Fibroblast of mammary gland (primary cell): ENCODE results near the gene LRRC7.

ENCODE experiments used
- DNase-seq: peaks from one replicate; pipeline ENCODE4 v3.0.0-alpha.2; 2010; ENCODE audit warnings: low read depth
- H3K4me3 ChIP-seq: 2 replicates; pipeline ENCODE4 v1.5.1; 2011; ENCODE audit warnings: low read depth, mild to moderate bottlenecking, low read length, moderate library complexity; ENCODE audit not compliant: control insufficient read depth
- TF ChIP-seq, protein P1 (sequence below): conservative IDR thresholded peaks from 2 replicates; pipeline ENCODE4 v1.5.1; 2011; ENCODE audit warnings: low read depth, low read length, inconsistent platforms; ENCODE audit not compliant: control insufficient read depth, insufficient read depth

Gene LRRC7

DNA sequence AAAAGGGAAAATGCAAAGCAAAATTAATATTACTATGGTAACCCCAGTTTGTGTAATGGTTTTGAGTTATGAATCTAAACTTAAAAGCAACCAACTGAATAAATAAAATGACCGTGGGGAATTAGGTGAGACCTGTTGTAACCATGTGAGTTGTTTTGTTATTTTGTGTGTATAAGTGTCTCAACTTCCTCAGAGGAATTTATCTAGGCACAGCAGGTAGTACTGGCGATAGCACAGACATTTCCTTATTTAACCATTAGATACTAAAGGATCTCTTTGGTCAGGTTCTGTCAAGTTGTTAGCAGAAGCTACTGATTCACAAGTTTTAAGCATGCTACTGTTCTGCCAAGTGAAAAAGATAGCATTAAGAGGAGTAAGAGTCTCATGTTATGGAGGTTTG is 39.3 kb upstream of the LRRC7 start:
- no peak overlapping the region for H3K4me3 ChIP-seq

DNA sequence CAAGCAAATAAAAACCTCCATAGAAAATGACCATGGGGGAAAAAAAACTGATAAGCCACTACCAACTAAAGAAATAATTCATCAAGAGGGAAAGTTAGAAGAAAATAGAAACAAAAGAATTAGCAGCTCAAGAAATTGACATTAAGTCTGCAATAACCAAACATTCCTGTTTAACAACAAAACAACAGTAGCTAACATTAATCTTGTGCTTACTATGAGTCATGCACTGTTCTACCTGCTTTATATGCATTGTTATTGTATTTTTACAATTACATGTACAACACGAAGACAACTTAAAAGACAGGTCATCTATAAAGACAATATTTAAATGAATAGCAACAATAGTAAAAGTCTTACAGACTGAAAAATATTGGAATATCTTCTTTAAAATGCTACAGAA is 34.4 kb upstream of the LRRC7 start:
- TF ChIP-seq, protein P1, sequence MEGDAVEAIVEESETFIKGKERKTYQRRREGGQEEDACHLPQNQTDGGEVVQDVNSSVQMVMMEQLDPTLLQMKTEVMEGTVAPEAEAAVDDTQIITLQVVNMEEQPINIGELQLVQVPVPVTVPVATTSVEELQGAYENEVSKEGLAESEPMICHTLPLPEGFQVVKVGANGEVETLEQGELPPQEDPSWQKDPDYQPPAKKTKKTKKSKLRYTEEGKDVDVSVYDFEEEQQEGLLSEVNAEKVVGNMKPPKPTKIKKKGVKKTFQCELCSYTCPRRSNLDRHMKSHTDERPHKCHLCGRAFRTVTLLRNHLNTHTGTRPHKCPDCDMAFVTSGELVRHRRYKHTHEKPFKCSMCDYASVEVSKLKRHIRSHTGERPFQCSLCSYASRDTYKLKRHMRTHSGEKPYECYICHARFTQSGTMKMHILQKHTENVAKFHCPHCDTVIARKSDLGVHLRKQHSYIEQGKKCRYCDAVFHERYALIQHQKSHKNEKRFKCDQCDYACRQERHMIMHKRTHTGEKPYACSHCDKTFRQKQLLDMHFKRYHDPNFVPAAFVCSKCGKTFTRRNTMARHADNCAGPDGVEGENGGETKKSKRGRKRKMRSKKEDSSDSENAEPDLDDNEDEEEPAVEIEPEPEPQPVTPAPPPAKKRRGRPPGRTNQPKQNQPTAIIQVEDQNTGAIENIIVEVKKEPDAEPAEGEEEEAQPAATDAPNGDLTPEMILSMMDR: no peak
- H3K4me3 ChIP-seq: no peak overlapping the region
- DNase-seq: no peak

More for the DNA sequence above, 39.3 kb upstream of the LRRC7 start:
- DNase-seq: no peak
- TF ChIP-seq, protein P1: no peak

- DNase-seq: no peak
- H3K4me3 ChIP-seq: no peak overlapping the region
- TF ChIP-seq, protein P1: no peak
Observed at GRCh38 chr1:69534829-69535228, 32.9 kb upstream of the LRRC7 start.

GRCh38 chr1:69535490-69535889 is 32.2 kb upstream of the LRRC7 start:
- H3K4me3 ChIP-seq: no peak overlapping the region
- TF ChIP-seq, protein P1: no peak
- no peak for DNase-seq

GRCh38 chr1:69540052-69540451 is 27.7 kb upstream of the LRRC7 start:
- TF ChIP-seq, protein P1: no peak
- H3K4me3 ChIP-seq: no peak overlapping the region
- DNase-seq: no peak

- no peak for DNase-seq
- no peak overlapping the region for H3K4me3 ChIP-seq
- TF ChIP-seq, protein P1: no peak
Observed at GRCh38 chr1:69551476-69552324, 16.0 kb upstream of the LRRC7 start.

DNA sequence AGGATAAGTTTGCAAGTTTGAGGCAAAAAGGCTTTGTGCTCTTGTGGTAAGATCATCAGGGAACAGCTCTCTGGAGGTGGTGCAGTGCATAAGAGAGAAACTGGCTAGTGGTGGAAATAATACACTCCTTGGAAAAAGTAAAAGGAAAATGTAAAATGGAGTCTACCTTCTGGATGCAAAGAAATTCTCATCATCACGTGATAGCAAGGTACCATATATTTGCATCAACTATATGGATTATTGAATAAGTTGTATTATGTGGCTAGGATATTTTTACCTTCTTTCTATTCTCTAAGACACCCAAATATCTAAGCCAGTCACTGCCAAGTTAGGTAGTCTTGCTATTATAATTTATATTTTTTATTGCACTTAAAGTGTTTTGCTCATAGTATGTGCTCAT is 14.0 kb upstream of the LRRC7 start:
- TF ChIP-seq, protein P1: no peak
- DNase-seq: no peak
- H3K4me3 ChIP-seq: no peak overlapping the region
